Inferior parietal cortex (tissue), 1 donor: Measurements from ENCODE around the gene ATRN.
"Not testable (repeated sequence)": the region's sequence is repeated elsewhere in the genome, so short reads cannot be mapped to it uniquely, and the experiment has no call there.

ENCODE experiments used
- DNase-seq: peaks from one replicate; pipeline ENCODE4 v3.0.0-alpha.2; 2016; ENCODE audit errors: extremely low spot score

Gene ATRN

DNA sequence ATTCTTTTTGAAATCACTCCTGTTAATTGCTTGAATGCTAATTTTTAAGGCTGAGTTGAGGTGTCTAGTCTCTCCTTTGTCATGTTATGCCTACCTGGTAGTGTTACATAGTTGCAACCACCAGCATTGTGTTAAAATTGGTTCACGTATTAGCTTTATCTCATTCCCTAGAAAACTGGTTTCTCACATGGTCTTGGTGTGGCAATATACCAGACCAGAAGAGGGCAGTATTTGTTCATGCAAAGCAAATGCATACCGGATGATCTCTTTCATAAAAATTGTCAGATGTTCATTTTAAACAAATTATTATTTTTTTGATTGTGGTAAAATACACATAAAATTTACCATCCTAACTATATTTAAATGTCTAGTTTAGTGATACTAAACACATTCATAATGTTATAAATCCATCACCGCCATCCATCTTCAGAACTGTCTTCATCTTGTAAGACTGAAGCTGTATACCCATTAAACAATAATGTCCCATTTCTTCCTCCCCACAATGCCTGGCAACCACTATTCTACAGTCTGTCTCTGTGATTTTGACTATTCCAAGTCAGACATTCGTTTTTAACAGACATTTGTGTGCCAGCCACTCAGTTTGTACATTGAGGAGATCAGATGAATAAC, 92.8 kb downstream of the ATRN start:
- peak; percentile 78 for DNase-seq

DNA sequence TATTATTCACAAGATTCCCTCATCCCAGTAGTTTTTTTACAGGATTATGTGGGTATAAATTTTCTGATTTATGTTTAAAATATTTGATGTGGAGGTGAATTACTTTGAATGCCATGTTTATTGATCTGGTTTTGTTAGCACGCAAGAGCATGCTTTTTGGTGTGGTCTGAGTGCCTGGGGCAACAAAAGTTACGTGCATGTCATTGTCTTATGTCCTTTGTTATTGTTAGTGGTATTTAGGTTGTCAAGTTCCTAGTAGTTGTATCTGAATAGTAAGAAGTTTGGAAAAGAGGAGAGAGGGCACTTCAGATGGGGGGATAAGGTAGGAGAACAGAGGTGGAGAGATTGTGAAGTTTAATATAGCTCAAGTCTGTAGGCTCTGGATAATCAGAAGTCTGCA, 95.0 kb downstream of the ATRN start:
- no peak for DNase-seq

DNA sequence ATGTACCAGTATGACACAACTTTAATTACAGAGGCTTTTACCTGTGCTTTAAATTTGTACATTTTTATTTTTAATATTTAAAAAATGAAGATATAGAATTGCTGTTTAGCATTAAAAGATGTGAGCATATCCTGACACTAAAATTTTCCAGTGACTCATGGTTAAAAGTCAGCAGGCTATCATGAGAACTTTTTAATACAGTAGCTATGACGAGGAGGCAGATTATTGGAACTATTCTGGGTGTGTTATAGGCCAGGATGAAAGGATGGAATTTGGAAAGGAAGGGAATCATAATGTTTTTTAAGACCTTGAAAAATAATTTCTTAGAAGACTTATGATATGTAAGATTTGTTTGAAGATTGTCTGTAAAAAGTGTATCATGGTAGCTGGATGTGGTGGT, 101.3 kb downstream of the ATRN start:
- DNase-seq: no peak

DNA sequence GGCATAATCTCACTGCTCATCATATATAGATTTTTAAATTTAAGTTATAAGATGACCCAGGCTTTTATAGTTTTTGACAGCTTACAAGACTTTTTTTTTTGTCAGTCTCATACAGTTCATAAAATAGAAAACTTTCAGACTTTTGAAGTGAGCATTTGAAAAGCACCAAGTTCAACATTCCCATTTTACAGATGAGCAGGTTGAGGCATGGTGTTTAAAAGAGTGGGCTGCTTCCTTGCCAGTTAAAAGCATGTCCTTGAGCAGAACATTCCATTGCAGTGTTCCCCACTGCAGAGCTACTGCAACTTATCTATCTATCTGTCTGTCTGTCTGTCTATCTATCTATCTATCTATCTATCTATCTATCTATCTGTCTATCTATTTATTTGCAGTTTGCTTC, 105.5 kb downstream of the ATRN start:
- DNase-seq: no peak

DNA sequence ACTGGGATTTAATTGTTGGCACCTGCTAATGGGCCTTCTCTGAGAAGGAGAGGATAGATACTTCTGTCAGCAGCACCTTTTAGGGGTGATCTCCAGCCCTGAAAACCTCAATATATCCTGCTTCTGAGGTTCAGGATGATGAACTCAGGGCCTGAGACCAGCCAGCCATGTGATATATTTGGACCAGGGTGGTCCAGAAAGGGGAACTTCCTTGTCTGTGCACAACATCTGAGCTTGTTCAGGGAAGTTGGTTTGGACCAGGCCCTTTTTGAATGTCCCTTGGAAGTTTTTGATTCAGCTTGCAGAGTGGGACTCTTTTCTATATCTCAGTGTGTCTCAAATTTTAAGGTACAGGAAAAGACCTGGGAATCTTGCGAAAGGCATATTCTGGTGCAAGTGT, 106.5 kb downstream of the ATRN start:
- no peak for DNase-seq

DNA sequence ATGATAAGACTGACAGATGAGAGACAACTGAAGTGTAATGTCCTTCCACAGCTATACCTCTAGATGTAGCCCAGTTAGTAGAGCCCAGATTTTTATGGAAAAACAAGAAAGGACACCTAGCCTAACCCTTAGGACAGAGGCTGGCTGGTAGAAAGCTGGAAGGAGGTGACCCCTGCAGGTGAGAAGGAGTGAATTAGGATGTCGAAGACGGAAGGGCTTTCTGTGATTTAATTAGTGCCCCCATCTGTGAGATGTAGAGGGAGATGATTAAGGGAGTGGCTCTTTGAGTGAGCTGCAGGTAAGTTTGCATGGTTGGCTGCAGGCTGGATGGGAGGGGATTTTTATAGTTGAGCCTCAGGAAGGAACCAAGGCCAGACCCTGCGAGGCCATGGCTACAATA, 109.6 kb downstream of the ATRN start:
- DNase-seq: no peak

DNA sequence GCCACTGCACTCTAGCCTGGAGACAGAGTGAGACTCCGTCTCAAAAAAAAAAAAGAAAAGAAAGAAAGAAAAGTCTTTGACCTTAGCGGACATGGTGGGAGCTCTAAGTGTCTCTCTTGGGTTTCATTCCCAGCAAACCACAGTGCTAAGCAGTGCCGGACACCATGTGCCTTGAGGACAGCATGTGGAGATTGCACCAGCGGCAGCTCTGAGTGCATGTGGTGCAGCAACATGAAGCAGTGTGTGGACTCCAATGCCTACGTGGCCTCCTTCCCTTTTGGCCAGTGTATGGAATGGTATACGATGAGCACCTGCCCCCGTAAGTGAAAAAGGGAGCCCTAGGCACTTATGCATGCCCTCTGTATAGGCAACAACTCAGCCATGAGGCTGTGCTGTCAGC, 112.9 kb downstream of the ATRN start:
- DNase-seq: no peak

GRCh38 chr20:3586093-3586492, 115.3 kb downstream of the ATRN start:
- DNase-seq: no peak

- DNase-seq: no peak
These were observed 119.3 kb downstream of the ATRN start for GRCh38 chr20:3590164-3590563.

DNA sequence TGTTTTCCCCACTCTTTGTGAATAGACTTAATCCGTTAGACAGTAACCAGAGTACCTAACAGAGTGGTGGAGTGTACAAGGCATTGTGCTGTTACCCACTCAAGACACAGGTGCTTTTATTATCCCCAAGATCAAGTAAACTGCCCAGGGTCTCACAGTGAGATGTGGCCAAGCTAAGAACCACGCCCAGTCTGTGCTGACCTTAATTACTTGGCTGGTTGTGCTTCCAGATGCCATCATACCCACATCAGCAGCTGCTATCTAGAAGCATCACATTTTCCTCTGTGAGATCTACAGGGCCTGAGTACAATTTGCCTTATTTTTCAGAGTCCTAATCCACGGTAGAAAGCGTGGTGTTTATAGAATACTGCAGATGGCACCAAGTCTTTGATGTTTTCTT, 122.1 kb downstream of the ATRN start:
- no peak for DNase-seq

- DNase-seq: no peak
These were observed 124.7 kb downstream of the ATRN start for GRCh38 chr20:3595541-3595940.

GRCh38 chr20:3603108-3603507, 132.3 kb downstream of the ATRN start:
- no peak for DNase-seq

DNA sequence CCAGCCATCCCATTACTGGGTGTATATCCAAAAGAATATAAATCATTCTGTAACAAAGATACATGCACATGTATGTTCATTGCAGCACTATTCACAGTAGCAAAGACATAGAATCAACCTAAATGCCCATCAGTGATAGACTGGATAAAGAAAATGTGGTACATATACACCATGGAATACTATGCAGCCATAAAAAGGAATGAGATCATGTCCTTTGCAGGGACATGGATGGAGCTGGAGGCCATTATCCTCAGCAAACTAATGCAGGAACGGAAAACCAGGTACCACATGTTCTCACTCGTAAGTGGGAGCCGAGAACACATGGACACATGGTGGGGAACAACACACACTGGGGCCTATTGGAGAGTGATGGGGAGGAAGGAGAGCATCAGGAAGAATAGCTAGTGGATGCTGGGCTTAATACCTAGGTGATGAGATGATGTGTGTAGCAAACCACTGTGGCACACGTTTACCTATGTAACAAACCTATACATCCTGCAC, 134.6 kb downstream of the ATRN start:
- not testable (repeated sequence) for DNase-seq

DNA sequence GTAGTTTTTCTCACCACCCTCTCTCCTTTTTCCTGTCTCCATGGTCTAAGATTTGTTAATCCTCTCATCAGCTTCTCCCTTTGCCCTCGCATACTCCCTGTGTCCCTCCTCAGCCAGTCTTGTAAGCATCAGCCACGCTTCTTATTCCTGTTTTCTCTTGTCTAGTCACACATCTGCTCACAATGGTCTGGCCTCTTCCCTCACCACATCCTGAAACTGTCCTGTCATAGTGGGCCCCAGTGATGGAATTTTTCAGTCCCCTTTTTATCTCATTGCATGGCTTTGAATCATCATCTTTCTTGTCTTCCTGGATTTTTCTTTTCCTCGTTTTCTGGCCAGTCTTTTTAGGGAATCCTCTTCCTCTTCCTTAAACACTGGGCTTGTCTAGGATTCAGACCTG, 135.2 kb downstream of the ATRN start:
- no peak for DNase-seq

- no peak for DNase-seq
These were observed 141.1 kb downstream of the ATRN start for GRCh38 chr20:3611901-3612300.

DNA sequence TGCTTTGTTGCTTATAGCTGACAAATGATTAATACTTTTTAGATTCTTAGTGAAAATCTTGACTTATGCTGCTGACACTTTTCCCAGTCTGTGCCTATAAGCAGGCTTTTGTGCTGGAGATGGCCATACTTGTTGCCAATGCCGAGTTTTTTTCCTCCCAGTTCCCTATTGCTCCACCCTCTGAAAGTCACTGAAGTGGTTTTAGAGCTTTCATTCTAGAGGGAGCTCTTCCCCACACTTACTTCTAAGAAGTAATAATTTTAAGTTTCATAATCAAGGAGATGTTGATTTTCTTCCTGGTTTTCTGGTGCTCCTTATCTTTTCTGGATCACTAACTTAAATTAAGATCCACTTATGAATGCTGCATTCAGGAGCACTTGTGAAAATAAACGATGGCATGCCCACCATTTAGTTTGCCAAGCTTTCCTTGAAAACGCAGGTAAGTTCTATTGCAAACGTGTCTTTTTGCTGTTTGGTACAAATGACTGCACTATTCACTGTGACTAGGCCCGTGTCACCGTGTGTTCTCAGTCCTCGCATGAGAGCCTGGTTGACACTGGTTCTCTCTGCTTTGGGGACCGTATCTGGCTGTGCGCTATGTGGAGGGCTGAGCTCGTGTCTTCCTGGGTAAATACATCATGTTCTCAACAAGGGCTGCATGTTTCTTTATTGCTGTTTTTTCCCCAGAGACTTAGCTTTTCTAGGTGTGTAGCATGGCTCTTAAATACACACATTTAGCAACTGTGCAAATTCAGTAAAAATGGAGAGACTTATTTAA, 142.2 kb downstream of the ATRN start:
- no peak for DNase-seq

DNA sequence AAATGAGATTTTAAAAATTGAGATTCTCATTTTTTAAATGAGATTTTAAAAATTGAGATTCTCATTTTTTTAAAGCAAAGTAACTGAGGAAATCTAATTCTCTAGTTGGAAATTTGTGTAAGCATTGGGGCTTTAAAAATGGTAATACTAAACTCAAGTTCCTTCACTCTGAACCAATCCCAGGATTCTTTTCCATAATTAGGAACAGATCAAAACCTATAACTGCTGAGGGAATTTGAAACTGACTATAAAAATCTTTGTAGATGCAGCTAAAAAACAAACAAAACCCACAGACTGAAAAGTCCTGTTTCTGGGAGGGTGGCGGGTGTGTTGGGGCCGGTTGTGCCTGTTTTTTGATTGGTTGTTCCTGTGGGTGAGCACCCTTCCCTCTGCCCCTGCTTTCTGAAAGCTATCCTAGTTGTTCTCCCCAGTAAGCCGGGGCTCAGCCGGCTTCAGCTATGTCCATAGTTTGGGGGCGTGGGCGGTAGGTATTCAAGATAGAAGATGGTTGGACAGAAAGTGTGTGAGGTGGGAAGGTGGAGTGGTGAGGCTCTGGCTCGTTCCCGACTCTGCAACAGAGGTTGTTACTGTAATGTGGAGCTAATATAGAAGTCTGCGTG, 143.1 kb downstream of the ATRN start:
- DNase-seq: peak; percentile 28

GRCh38 chr20:3614466-3614865, 143.6 kb downstream of the ATRN start:
- no peak for DNase-seq

DNA sequence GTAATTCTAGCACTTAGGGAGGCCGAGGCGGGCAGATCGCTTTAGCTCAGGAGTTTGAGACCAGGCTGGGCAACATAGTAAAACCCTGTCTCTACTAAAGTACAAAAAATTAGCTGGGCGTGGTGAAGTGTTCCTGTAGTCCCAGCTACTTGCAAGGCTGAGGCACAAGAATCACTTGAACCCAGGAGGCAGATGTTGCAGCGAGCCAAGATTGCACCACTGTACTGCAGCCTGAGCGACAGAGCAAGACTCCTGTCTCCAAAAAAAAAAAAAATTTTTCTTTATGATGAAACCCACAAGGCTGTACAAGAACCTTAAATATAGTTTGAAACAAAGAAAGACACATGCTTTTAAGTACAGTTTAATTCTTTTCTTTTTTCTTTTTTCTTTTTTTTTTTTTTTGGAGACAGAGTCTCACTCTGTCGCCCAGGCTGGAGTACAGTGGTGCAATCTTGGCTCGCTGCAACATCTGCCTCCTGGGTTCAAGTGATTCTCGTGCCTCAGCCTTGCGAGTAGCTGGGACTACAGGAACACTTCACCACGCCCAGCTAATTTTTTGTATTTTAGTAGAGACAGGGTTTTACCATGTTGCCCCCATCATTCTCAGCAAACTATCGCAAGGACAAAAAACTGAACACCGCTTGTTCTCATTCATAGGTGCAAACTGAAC, 144.5 kb downstream of the ATRN start:
- not testable (repeated sequence) for DNase-seq

DNA sequence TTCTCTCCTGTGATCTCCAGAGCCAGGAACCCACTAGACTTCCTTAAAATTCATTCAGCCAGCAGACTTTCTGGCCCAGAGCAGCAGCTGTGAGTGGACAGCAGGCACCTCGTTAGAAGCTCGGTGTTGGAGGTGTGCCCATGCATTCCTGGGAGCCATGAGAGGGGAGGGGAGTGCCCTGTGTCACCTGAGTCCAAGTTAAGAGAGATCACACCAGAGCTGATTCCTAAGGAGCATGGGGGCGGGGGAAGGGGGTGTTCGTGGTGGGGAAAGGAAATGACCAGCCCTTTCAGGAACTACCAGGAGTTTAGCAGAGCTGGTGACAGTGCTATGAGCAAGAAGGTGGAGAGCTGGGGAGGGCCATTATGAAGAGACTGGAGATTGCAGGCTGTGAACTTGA, 145.4 kb downstream of the ATRN start:
- DNase-seq: no peak

DNA sequence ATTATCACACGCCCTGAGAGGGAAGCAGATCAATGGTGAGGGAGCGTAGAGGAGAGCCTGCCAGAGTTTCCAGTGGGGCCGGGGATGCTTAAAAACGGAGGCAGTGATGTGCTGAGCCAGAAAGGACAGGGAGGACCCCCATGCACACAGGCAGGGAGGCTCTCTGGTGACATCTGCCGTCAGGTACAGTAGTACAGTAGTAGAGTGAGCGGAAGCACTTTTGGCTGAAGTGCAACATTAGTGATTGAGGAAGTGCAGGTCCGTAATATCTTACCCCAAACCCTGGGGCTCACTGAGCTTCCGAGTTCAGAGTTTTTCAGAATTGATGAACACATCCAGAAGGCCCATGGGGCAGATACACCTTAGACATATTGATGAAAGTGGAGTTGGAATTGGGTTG, 150.3 kb downstream of the ATRN start:
- no peak for DNase-seq

GRCh38 chr20:3622406-3622805, 151.6 kb downstream of the ATRN start:
- no peak for DNase-seq
